ENCODE data around the gene METAP1.
A peak's percentile ranks its signal among the peaks of the same experiment; 100 is the strongest.
"Not testable (repeated sequence)": the region's sequence is repeated elsewhere in the genome, so short reads cannot be mapped to it uniquely, and the experiment has no call there.

METAP1 gene

GRCh38 chr4:99061048-99061700 is 65.7 kb downstream of the METAP1 start:
- no peak for DNase-seq

DNA sequence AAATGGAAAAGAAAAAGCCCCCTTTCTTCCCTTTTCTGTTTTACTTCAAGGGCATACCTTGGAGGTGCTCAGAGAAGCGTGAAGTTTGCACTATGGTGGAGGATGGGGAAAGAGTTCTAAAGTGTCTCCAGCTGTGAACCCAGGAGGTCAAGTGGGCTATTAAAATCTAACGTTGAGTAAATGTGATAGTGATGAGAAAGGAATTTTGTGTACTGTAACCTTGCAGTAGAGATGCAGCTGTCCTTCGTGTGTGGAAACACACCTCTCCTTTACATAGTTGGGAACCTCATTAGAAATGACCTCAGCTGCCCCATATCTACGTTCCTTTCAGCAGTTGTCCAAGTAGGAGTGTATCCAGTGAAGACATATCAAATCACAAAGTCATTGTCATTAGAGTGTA is 66.6 kb downstream of the METAP1 start:
- no peak for DNase-seq

GRCh38 chr4:99065521-99065920 is 70.0 kb downstream of the METAP1 start:
- DNase-seq: not testable (repeated sequence)

GRCh38 chr4:99067617-99068016 is 72.1 kb downstream of the METAP1 start:
- DNase-seq: no peak

GRCh38 chr4:99071159-99071558 is 75.6 kb downstream of the METAP1 start:
- no peak for DNase-seq

DNA sequence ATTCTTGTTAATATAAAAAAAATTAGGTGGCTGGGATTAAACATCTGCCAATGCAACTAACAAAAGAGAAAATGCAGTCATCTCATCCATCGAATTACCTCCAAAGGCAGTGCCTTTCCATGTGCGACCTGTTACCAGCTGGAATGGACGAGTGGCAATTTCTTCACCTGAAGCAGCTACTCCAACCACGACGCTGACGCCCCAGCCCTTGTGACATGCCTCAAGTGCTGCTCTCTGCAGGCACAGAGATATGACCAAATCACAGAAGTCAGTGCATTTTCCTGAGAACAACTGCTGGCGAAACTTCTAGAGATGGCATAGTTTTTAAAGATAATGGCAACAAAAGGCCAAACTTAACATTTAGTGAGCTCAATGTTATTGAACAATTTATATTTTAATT is 79.3 kb downstream of the METAP1 start:
- no peak for DNase-seq

DNA sequence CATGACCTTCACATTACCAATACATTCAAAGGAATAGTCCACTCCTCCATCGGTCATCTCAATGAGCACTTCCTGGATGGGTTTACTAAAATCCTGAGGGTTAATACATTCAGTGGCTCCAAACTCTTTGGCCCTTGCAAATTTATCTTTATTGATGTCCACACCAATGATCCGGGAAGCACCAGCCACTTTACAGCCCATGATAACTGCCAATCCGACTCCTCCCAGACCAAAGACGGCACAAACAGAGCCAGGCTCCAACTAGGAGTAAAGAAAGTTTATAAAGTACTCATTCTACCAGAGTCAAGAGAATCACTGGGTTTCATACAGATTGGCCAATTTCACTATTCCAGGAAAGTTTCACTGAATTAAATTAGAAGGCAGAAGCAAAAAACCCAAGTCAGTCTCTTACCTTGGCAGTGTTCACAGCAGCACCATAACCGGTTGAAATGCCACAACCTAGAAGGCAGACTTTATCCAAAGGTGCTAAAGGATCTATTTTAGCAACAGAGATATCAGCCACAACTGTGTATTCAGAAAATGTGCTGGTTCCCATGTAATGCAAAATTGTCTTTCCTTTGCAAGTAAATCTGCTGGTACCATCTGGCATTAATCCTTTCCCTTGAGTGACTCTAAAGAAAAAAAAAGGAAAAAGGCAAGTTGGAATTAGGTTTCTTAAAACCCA is 80.9 kb downstream of the METAP1 start:
- DNase-seq: no peak

DNA sequence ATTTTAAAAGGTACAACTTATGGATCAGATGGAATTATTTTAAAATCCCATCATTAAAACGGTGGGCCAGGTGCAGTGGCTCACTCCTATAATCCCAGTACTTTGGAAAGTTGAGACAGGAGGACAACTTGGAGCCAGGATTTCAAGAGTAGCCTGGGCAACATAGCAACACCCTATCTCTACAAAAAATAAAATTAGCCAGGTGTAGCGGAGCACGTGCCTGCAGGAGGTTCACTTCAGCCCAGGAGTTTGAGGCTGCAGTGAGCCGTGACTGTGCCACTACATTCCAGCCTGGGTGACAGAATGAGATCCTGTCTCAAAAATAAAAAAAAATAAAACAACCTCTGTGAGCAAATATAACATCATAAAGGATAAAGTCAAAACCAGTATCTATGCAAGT is 81.7 kb downstream of the METAP1 start:
- DNase-seq: no peak

DNA sequence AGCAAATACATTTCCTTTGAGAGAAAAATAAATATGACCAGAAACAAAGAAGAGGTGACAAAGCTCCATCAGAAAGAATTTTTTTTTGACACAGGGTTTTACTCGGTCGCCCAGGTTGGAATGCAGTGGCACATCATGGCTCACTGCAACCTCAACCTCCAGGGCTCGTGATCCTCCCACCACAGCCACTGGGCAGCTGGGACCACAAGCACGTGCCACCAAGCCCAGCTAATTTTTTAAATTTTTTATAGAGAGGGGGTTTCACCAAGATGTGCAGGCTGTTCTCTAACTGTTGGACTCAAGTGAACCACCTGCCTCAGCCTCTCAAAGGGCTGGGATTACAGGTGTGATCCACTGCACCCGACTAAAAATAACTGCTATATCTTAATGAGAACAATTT is 82.8 kb downstream of the METAP1 start:
- no peak for DNase-seq

- no peak for DNase-seq
These were observed 83.6 kb downstream of the METAP1 start for GRCh38 chr4:99078931-99079624.

- DNase-seq: no peak
These were observed 84.2 kb downstream of the METAP1 start for GRCh38 chr4:99079625-99080295.

DNA sequence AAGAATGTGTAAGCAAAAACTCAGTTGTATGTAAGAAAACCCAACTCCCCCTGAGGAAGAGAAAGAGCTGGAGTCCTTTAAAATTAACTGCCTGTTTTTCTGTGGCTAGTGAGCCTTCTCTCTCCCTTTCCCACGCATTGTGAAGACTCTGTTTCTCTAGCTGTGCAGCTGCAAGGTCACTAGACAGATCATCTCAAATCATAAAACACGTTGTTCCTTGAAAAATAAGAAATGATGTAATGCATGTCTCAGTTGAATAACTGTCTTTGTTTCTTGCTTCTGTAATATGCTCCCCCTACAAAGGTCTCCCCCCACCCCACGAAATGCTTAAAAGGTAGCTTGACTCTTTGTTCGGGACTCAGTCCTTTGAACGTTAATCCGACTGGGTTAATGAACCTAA is 85.3 kb downstream of the METAP1 start:
- DNase-seq: not testable (repeated sequence)

DNA sequence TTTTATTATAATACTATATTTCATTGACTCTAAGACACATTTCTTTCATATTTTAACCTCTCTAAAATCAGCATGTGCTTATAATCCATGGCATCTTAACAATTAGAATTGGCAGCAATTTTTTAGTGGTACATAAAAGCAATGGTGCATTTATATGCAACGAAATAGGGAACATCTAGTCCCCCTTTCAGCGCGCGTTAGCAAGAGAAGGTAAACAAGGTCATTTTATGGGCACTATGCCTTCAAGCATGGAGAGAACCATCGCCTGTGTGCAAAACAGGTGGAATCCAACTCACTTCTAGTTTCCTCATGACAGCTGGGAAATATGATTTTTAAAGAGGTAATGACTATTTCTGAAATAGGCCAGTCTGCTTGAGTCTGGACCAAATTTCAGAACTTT is 86.7 kb downstream of the METAP1 start:
- DNase-seq: no peak

DNA sequence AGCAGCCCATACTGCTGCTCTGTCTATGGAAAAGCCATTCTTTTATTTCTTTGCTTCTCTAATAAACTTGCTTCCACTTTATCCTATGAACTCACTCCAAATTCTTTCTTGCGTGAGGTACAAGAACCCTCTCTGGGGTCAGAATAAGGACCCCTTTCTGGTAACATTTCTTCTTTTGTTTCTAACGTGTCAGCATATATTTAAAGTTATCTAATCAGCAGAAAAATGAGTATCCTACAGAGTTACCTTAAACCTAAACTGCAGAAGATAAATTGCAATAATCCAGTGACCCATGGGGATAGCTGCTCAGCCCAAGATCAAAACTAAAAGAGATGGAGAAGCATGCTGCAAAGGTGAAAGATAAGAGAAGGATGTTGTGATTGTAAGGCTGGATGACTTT is 89.1 kb downstream of the METAP1 start:
- DNase-seq: no peak

DNA sequence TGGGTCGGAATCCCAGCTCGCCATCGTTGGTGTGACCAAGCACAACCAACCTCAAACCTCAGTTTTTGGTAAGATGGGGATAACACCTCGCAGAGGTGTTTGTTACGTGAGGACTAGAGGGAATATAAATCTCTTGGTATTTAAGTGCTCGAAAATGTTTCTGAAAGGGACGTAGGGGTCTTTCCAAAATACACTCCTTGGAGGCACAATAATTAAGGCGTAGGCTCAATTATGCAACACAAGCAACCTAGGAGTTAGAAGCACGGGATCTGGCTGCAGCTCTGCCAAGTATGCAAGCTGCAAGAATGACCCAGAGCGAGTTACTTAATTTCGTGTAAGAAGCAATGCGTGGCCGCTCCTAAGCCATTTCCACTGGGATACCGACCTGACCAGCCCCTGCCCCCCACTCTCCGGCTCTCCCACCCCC is 92.5 kb downstream of the METAP1 start:
- DNase-seq: peak in 1 of 5 experiments; percentile 44

- peak; percentile 77 to 95 (median 87) for DNase-seq
These were observed 93.2 kb downstream of the METAP1 start, which contains the start of gene ADH5 for GRCh38 chr4:99088481-99089365. Gene ADH5 (minus strand): TSS chr4:99088788. CDS start chr4:99088700, 88 bp downstream.

DNA sequence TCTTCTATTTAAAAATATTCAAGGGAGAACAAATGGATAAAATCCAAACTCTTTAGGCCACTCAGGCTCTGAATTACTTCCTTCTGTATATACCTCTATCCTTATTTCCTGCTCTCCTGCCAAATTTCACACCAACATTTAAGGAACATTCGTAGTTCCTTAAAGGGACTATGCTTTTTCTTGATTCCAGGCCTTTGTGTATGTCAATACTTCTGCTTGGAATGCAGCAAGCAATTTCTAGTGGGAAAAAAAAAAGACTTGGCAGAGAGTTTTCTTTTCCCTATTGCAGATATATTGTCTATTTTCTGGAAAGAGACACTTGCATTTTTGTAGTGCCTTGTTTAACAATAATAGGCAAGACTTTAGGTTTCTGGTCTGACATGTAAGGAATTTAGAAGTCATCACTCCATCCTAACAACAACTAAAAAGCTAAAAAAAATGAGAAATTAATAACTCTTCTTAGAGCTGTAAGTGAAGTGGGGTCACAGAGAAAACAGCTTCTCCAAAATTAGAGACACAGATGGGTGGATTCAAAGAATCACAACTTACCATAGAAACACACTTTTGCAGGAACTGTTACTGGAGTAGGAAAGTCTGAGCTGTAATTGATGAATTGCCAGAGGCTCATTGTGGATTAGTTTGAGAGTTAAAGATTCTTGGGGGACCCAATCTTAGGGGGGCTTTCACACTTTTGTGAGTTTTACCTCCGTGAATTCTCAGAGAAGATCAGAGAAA is 95.1 kb downstream of the METAP1 start:
- DNase-seq: no peak

- DNase-seq: no peak
These were observed 95.7 kb downstream of the METAP1 start for GRCh38 chr4:99091216-99091575.

DNA sequence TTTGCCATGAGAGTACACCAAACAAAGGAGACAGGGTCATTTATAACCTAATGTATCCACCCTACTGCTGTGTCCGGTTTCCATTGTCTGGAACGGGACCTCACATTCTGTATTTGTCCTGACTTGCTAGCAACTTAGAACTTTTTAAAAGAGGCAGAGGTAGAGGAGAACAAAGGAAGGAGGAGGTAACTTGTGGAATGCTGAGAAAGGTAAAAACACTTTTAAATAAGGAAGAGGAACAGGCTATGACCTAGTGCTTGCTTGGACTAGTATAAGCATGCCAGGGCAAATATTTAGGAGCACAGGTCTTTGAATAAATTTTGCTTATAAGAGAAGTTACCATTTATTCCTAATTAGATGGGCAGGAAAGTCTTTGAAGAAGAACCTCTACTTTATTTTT is 96.3 kb downstream of the METAP1 start:
- not testable (repeated sequence) for DNase-seq

GRCh38 chr4:99099311-99099710 is 103.8 kb downstream of the METAP1 start:
- no peak for DNase-seq

- not testable (repeated sequence) for DNase-seq
These were observed 104.3 kb downstream of the METAP1 start for GRCh38 chr4:99099814-99100213.

DNA sequence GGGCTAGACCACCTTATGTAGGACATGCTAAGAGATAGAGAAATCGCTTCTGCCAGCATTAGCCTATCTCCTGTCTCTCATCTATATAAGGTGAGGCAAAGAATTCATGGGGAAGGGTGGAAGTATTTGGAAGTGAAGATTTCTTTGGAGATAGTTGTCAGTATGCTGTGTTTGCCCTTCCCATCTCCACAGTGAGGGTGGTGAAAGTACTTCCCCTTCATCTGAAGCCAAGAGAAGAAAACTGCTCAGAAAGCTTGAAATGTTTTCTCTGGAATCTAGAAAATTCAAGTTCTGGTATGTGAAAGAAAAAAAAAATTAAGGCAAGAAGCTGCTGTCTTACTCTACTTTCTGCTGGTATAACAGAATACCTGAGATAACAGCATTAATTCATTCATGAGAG is 105.4 kb downstream of the METAP1 start:
- DNase-seq: no peak
